Right atrium auricular region (tissue), 2 donors: ENCODE results near the gene ALAD. TPM values are rescaled to one million over a fixed set of nuclear protein-coding genes. Genes with fewer than 3 reads are reported as not detected.

Source experiments
- DNase-seq: peaks from one replicate; pipeline ENCODE4 v3.0.0-alpha.2; 2019; ENCODE audit warnings: low spot score
- H3K27ac ChIP-seq, 2 donors: fragments of 200-600 bp; sonication (generic); 1 replicate in 1 of 2; 2 replicates in 1 of 2; pipeline ENCODE4 v1.5.1; 2016 to 2019
- H3K27me3 ChIP-seq, 2 donors: fragments of 200-600 bp; sonication (generic); one replicate each; pipeline versions ENCODE4 v1.5.1 to v1.6.0; 2017 to 2019
- H3K36me3 ChIP-seq: fragments of 200-600 bp; sonication (generic); one replicate; pipeline ENCODE4 v1.5.1; 2016
- H3K4me1 ChIP-seq, 2 donors: fragments of 200-600 bp; sonication (generic); one replicate each; pipeline versions ENCODE4 v1.5.1 to v1.6.0; 2017 to 2019
- H3K4me3 ChIP-seq, 2 donors: fragments of 200-600 bp; sonication (generic); 1 replicate in 1 of 2; 2 replicates in 1 of 2; pipeline ENCODE4 v1.5.1; 2017 to 2019; ENCODE audit warnings: mild to moderate bottlenecking in 1 of 2, moderate library complexity in 1 of 2
- H3K9me3 ChIP-seq, 2 donors: fragments of 200-600 bp; sonication (generic); one replicate each; pipeline ENCODE4 v1.5.1; 2019
- total RNA-seq, 2 donors: library from RNA; depleted of rRNA; stranded (reverse); fragments of >200 nt; gene quantifications; one replicate each; pipeline ENCODE4 v1.1.0, GENCODE V29; 2016
- TF ChIP-seq, protein P1 (sequence below), 2 donors: fragments of 200-600 bp; sonication (generic); IDR thresholded peaks; one replicate each; pipeline ENCODE4 v1.5.1; 2019; ENCODE audit warnings: antibody characterized with exemption in 2 of 2

The ALAD gene
- total RNA-seq, 2 donors from 2014 or later = 16.2 to 17.8 TPM

- no peaks in the 10 kb centered on the region for H3K4me1 ChIP-seq
- no peaks in the 10 kb centered on the region for H3K36me3 ChIP-seq
- no peak for DNase-seq
- TF ChIP-seq, protein P1, sequence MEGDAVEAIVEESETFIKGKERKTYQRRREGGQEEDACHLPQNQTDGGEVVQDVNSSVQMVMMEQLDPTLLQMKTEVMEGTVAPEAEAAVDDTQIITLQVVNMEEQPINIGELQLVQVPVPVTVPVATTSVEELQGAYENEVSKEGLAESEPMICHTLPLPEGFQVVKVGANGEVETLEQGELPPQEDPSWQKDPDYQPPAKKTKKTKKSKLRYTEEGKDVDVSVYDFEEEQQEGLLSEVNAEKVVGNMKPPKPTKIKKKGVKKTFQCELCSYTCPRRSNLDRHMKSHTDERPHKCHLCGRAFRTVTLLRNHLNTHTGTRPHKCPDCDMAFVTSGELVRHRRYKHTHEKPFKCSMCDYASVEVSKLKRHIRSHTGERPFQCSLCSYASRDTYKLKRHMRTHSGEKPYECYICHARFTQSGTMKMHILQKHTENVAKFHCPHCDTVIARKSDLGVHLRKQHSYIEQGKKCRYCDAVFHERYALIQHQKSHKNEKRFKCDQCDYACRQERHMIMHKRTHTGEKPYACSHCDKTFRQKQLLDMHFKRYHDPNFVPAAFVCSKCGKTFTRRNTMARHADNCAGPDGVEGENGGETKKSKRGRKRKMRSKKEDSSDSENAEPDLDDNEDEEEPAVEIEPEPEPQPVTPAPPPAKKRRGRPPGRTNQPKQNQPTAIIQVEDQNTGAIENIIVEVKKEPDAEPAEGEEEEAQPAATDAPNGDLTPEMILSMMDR (IDR thresholded peaks at IDR 0.05) = no peak
- H3K27me3 ChIP-seq = no peaks in the 10 kb centered on the region
- no peak overlapping the region for H3K4me3 ChIP-seq
- no peak overlapping the region for H3K27ac ChIP-seq
- H3K9me3 ChIP-seq = no peaks in the 10 kb centered on the region
Measured at GRCh38 chr9:113431191-113431590, 30.1 kb upstream of the ALAD start.

GRCh38 chr9:113428062-113428615, 27.1 kb upstream of the ALAD start:
- Histone ChIP-seq H3K27ac (no peak overlapping the region), H3K4me3 (no peak overlapping the region), H3K4me1 (no peaks in the 10 kb centered on the region), H3K27me3 (no peaks in the 10 kb centered on the region), H3K9me3 (no peaks in the 10 kb centered on the region), H3K36me3 (no peaks in the 10 kb centered on the region)
- no peak for DNase-seq
- TF ChIP-seq, protein P1 (IDR thresholded peaks at IDR 0.05) = no peak

DNA sequence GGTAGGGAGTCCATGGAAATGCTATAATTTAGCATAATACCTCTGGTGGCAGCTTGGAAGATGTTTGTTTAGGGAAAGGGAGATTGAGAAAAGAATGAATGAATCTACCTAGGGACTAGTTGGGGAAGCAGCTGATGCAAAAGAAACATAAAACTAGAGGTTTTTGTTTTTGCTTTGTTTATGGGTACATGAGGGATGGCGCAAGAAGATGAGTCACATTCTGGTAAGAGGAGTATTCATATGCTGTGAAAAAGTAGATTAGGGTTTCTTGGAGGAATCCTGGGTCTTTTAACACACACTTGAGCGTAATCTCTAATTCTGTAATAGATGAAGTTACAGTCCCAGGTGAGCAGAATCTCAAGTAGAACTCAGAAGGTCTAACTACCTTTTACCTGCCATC, 26.5 kb upstream of the ALAD start:
- Histone ChIP-seq H3K9me3 (no peaks in the 10 kb centered on the region), H3K4me1 (no peaks in the 10 kb centered on the region), H3K27me3 (no peaks in the 10 kb centered on the region), H3K36me3 (no peaks in the 10 kb centered on the region), H3K27ac (no peak overlapping the region), H3K4me3 (no peak overlapping the region)
- no peak for DNase-seq
- TF ChIP-seq, protein P1 (IDR thresholded peaks at IDR 0.05) = no peak

GRCh38 chr9:113426701-113427100, 25.6 kb upstream of the ALAD start:
- TF ChIP-seq, protein P1 (IDR thresholded peaks at IDR 0.05) = no peak
- DNase-seq = no peak
- Histone ChIP-seq H3K27me3 (no peaks in the 10 kb centered on the region), H3K4me3 (no peak overlapping the region), H3K36me3 (no peaks in the 10 kb centered on the region), H3K9me3 (no peaks in the 10 kb centered on the region), H3K27ac (no peak overlapping the region), H3K4me1 (no peaks in the 10 kb centered on the region)

DNA sequence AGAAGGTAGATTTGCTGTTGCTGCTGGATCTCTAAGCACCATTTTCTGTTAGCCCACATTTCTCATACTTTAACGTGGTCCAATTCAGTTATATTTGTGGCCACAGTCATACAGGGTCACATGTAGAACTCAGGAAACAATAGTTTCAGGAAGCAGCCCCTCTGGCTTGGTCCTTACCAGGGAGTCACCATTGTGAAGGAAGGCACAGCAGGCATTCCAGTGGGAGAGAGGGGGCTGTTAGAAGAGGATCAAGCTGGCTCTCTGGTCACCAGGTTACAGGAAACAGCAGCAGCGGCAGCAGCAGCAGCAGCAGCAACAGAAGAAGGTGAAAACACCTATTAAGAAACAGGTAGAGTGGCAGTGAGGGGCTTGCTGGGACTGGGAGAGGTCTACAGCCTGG, 24.0 kb upstream of the ALAD start:
- Histone ChIP-seq H3K4me1 (no peaks in the 10 kb centered on the region), H3K27ac (no peak overlapping the region), H3K9me3 (no peaks in the 10 kb centered on the region), H3K4me3 (no peak overlapping the region), H3K36me3 (no peaks in the 10 kb centered on the region), H3K27me3 (no peaks in the 10 kb centered on the region)
- TF ChIP-seq, protein P1 (IDR thresholded peaks at IDR 0.05) = no peak
- DNase-seq = no peak

- Histone ChIP-seq H3K4me3 (no peak overlapping the region), H3K36me3 (no peaks in the 10 kb centered on the region), H3K4me1 (no peaks in the 10 kb centered on the region), H3K9me3 (no peaks in the 10 kb centered on the region), H3K27ac (no peak overlapping the region), H3K27me3 (no peaks in the 10 kb centered on the region)
- DNase-seq = no peak
- TF ChIP-seq, protein P1 (IDR thresholded peaks at IDR 0.05) = no peak
Measured at GRCh38 chr9:113421726-113422125, 20.6 kb upstream of the ALAD start.
